HG03457 (cell line): ENCODE measurements around the gene CFAP46.

ENCODE experiments used
- ATAC-seq: cut with Tn5 transposase; IDR thresholded peaks from one replicate; pipeline ENCODE4 v1.9.1; 2021; ENCODE audit warnings: moderate number of reproducible peaks; ENCODE audit not compliant: unreplicated experiment

CFAP46 gene

GRCh38 chr10:132884041-132884440, 58.3 kb downstream of the CFAP46 start:
- ATAC-seq, result no peak

GRCh38 chr10:132883391-132883881, 58.9 kb downstream of the CFAP46 start:
- no peak for ATAC-seq

GRCh38 chr10:132882069-132882951, 60.1 kb downstream of the CFAP46 start:
- no peak for ATAC-seq

- ATAC-seq, result no peak
Measured at GRCh38 chr10:132881186-132881920, 61.0 kb downstream of the CFAP46 start.

GRCh38 chr10:132880128-132880981, 62.0 kb downstream of the CFAP46 start:
- ATAC-seq, result no peak

- no peak for ATAC-seq
Measured at GRCh38 chr10:132879408-132880127, 62.8 kb downstream of the CFAP46 start.

GRCh38 chr10:132878730-132879407, 63.5 kb downstream of the CFAP46 start:
- ATAC-seq, result no peak

GRCh38 chr10:132878091-132878729, 64.2 kb downstream of the CFAP46 start:
- ATAC-seq, result no peak

GRCh38 chr10:132877473-132877872, 64.9 kb downstream of the CFAP46 start:
- no peak for ATAC-seq

GRCh38 chr10:132876993-132877431, 65.4 kb downstream of the CFAP46 start:
- ATAC-seq, result no peak

GRCh38 chr10:132876131-132876860, 66.1 kb downstream of the CFAP46 start:
- no peak for ATAC-seq

GRCh38 chr10:132875435-132875834, 66.9 kb downstream of the CFAP46 start:
- ATAC-seq, result no peak

GRCh38 chr10:132873395-132873794, 69.0 kb downstream of the CFAP46 start:
- ATAC-seq, result no peak

- ATAC-seq, result no peak
Measured at GRCh38 chr10:132872658-132873057, 69.7 kb downstream of the CFAP46 start.

GRCh38 chr10:132870426-132870825, 71.9 kb downstream of the CFAP46 start:
- no peak for ATAC-seq

GRCh38 chr10:132869621-132870020, 72.7 kb downstream of the CFAP46 start:
- ATAC-seq, result no peak

GRCh38 chr10:132868995-132869394, 73.4 kb downstream of the CFAP46 start:
- no peak for ATAC-seq

GRCh38 chr10:132867801-132868644, 74.3 kb downstream of the CFAP46 start:
- ATAC-seq, result no peak
